NT2/D1 (cell line): ENCODE results near the gene PAK3.

ENCODE experiments used
- DNase-seq: peaks from one replicate; pipeline ENCODE4 v3.0.0-alpha.2; 2011; ENCODE audit warnings: low read depth, low spot score
- H3K27me3 ChIP-seq: 2 replicates; pipeline ENCODE4 v1.6.0; 2011; ENCODE audit warnings: mild to moderate bottlenecking; ENCODE audit not compliant: insufficient read length, insufficient read depth
- H3K36me3 ChIP-seq: 2 replicates; pipeline ENCODE4 v1.6.1; 2011; ENCODE audit warnings: mild to moderate bottlenecking, low read length, mixed read lengths; ENCODE audit not compliant: insufficient read depth, insufficient read length
- H3K4me1 ChIP-seq: 2 replicates; pipeline ENCODE4 v1.5.1; 2011; ENCODE audit not compliant: insufficient read depth, insufficient read length
- H3K4me3 ChIP-seq: 2 replicates; pipeline ENCODE4 v1.5.1; 2011; ENCODE audit warnings: low read depth; ENCODE audit not compliant: insufficient read length
- H3K9ac ChIP-seq: 2 replicates; pipeline ENCODE4 v1.6.0; 2011; ENCODE audit warnings: low read depth; ENCODE audit not compliant: insufficient read length
- H3K9me3 ChIP-seq: 2 replicates; pipeline ENCODE4 v1.5.1; 2011; ENCODE audit warnings: mild to moderate bottlenecking, low read length; ENCODE audit not compliant: insufficient read depth
- SUZ12 ChIP-seq: IDR thresholded peaks from 2 replicates; pipeline ENCODE4 v1.6.1; 2011; ENCODE audit not compliant: insufficient read length, insufficient read depth; ENCODE audit errors: extremely low read depth
- YY1 ChIP-seq: IDR thresholded peaks from 2 replicates; pipeline ENCODE4 v1.6.1; 2011; ENCODE audit not compliant: insufficient read length, insufficient read depth
- ZNF274 ChIP-seq: IDR thresholded peaks from 2 replicates; pipeline ENCODE4 v1.6.1; 2011; ENCODE audit warnings: mild to moderate bottlenecking, low read depth, low read length

Gene PAK3

DNA sequence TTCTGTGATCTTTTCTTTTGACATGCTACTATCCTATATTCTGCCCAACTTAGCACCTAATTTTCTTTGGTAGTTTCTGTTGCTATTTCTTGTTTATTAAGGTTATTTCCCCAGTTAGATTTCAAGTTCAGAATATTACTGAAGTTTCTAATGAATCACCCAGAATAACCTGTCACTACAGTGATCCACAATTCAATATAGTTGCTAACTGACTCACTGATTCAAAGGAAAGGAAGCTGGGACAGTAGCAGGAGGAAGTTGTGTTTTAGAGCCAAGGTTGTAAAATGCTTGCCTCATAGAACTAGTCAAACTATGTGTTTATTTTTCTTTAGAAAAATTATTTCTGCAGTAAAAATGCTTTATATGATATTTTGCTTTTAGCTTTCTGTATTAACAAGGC, 37.4 kb downstream of the PAK3 start:
- H3K36me3 ChIP-seq = no peaks in the 10 kb centered on the region
- H3K4me1 ChIP-seq = no peaks in the 10 kb centered on the region
- no peaks in the 10 kb centered on the region for H3K9me3 ChIP-seq
- H3K4me3 ChIP-seq = no peak overlapping the region
- DNase-seq = no peak
- no peak for TF ChIP-seq SUZ12
- TF ChIP-seq YY1 = no peak
- H3K27me3 ChIP-seq = no peaks in the 10 kb centered on the region
- H3K9ac ChIP-seq = no peak overlapping the region

DNA sequence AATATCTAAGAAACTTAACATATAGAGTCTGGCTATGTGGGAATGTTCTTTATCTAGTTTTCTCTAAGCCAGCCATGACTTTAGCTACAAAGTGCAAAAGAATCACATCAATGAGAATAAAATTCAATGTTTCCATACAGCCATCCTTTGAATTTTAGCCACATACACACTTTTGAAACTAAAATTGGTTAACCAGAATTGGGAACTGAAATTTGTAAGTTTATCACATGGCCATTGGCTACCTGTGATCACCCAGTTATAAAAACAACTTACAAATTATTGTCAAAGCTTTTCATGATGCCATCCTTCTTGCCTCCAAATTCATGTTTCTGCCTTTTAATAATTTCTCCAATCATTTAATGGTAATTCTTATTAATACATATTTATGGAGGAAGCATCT, 49.9 kb downstream of the PAK3 start:
- H3K4me3 ChIP-seq = no peak overlapping the region
- no peak for DNase-seq
- TF ChIP-seq ZNF274 (no peak), YY1 (no peak), SUZ12 (no peak)
- H3K9me3 ChIP-seq = no peaks in the 10 kb centered on the region
- H3K9ac ChIP-seq = no peak overlapping the region
- H3K36me3 ChIP-seq = no peaks in the 10 kb centered on the region
- no peaks in the 10 kb centered on the region for H3K27me3 ChIP-seq
- no peaks in the 10 kb centered on the region for H3K4me1 ChIP-seq

- DNase-seq = no peak
- H3K9ac ChIP-seq = no peak overlapping the region
- TF ChIP-seq YY1 = no peak
- TF ChIP-seq ZNF274 = no peak
- no peak for TF ChIP-seq SUZ12
- H3K9me3 ChIP-seq = no peaks in the 10 kb centered on the region
- H3K4me3 ChIP-seq = no peak overlapping the region
- no peaks in the 10 kb centered on the region for H3K36me3 ChIP-seq
- no peaks in the 10 kb centered on the region for H3K27me3 ChIP-seq
- no peaks in the 10 kb centered on the region for H3K4me1 ChIP-seq
Observed at GRCh38 chrX:111151764-111152163, 55.8 kb downstream of the PAK3 start.

- no peaks in the 10 kb centered on the region for H3K9me3 ChIP-seq
- H3K36me3 ChIP-seq = no peaks in the 10 kb centered on the region
- no peaks in the 10 kb centered on the region for H3K4me1 ChIP-seq
- DNase-seq = no peak
- no peak overlapping the region for H3K4me3 ChIP-seq
- no peaks in the 10 kb centered on the region for H3K27me3 ChIP-seq
- no peak overlapping the region for H3K9ac ChIP-seq
- TF ChIP-seq SUZ12 (no peak), YY1 (no peak), ZNF274 (no peak)
Observed at GRCh38 chrX:111159232-111159631, 63.2 kb downstream of the PAK3 start.

DNA sequence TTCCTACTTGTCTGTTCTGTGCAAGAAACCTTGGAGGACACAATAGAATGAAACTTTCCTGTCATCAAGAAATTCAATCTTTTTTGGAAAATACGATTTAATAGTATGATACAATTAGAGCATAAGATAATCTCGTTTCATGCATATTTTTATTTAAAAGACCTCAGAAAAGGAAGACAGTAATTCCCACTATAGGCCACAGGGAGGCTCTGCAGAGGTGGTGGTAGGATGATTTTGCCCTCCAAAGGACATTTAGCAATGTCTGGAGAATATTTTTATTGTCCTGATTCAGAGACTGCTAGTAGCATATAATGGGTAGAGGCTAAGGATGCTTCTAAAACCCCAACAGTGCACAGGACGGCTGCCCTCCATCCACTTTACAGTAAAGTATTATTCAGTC, 68.7 kb downstream of the PAK3 start:
- H3K4me3 ChIP-seq = no peak overlapping the region
- TF ChIP-seq SUZ12 (no peak), ZNF274 (no peak), YY1 (no peak)
- H3K27me3 ChIP-seq = no peaks in the 10 kb centered on the region
- no peaks in the 10 kb centered on the region for H3K36me3 ChIP-seq
- no peak overlapping the region for H3K9ac ChIP-seq
- H3K9me3 ChIP-seq = no peaks in the 10 kb centered on the region
- H3K4me1 ChIP-seq = no peaks in the 10 kb centered on the region
- DNase-seq = no peak

GRCh38 chrX:111165902-111166301, 69.9 kb downstream of the PAK3 start:
- Histone ChIP-seq H3K4me1 (no peaks in the 10 kb centered on the region), H3K9ac (no peak overlapping the region), H3K27me3 (no peaks in the 10 kb centered on the region), H3K4me3 (no peak overlapping the region), H3K9me3 (no peaks in the 10 kb centered on the region), H3K36me3 (no peaks in the 10 kb centered on the region)
- TF ChIP-seq SUZ12 (no peak), ZNF274 (no peak), YY1 (no peak)
- no peak for DNase-seq

DNA sequence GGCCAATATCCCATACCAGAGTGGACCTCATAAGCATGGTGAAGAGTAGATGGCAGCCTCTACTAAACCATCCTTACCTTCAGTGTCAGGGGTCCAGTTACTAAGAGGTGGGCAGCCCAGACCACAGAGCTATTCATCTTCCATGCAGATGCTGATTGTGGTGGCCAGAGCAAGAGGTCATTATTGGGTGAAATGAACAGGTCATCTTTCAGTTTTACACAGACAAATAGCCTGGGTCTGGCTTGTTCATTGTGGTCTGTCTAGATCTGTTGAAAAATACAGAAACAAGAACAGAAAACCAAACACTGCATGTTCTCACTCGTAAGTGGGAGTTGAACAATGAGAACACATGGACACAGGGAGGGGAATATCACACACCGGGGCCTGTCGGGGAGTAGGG, 71.3 kb downstream of the PAK3 start:
- no peaks in the 10 kb centered on the region for H3K4me1 ChIP-seq
- no peak for DNase-seq
- no peaks in the 10 kb centered on the region for H3K9me3 ChIP-seq
- TF ChIP-seq ZNF274 (no peak), YY1 (no peak), SUZ12 (no peak)
- H3K27me3 ChIP-seq = no peaks in the 10 kb centered on the region
- no peaks in the 10 kb centered on the region for H3K36me3 ChIP-seq
- no peak overlapping the region for H3K4me3 ChIP-seq
- no peak overlapping the region for H3K9ac ChIP-seq

- Histone ChIP-seq H3K4me1 (no peaks in the 10 kb centered on the region), H3K36me3 (no peaks in the 10 kb centered on the region), H3K27me3 (no peaks in the 10 kb centered on the region), H3K4me3 (no peak overlapping the region), H3K9ac (no peak overlapping the region), H3K9me3 (no peaks in the 10 kb centered on the region)
- DNase-seq = peak; percentile 36
- TF ChIP-seq YY1 (no peak), SUZ12 (no peak), ZNF274 (no peak)
Observed at GRCh38 chrX:111168314-111168713, 72.3 kb downstream of the PAK3 start.
